H9 (cell line): Measurements from ENCODE around the gene DHCR24. TPM values are rescaled to one million over a fixed set of nuclear protein-coding genes. Genes with fewer than 3 reads are reported as not detected.

ENCODE experiments used
- DNase-seq: peaks from one replicate; pipeline ENCODE4 v3.0.0-alpha.2; 2017
- H2AFZ ChIP-seq: one replicate; pipeline ENCODE4 v1.6.1; 2013; ENCODE audit warnings: mild to moderate bottlenecking, low read length, control low read depth, moderate library complexity
- H2AK5ac ChIP-seq: 2 replicates; pipeline ENCODE4 v1.6.1; 2013; ENCODE audit warnings: low read length, control low read depth, mixed read lengths; ENCODE audit not compliant: insufficient read length
- H2BK120ac ChIP-seq: one replicate; pipeline ENCODE4 v1.6.1; 2013; ENCODE audit warnings: low read depth, mild to moderate bottlenecking, low read length, control low read depth, inconsistent platforms; ENCODE audit not compliant: poor library complexity, severe bottlenecking
- H2BK12ac ChIP-seq: 2 replicates; pipeline ENCODE4 v1.6.1; 2013; ENCODE audit warnings: low read length, control low read depth, mixed read lengths, low read depth; ENCODE audit not compliant: insufficient read length
- H2BK15ac ChIP-seq: 2 replicates; pipeline ENCODE4 v1.6.1; 2013; ENCODE audit warnings: low read depth, low read length, control low read depth
- H2BK20ac ChIP-seq: one replicate; pipeline ENCODE4 v1.6.1; 2013; ENCODE audit warnings: low read depth, mild to moderate bottlenecking, low read length, control low read depth, inconsistent platforms; ENCODE audit not compliant: poor library complexity, severe bottlenecking
- H2BK5ac ChIP-seq: 2 replicates; pipeline ENCODE4 v1.6.1; 2013; ENCODE audit warnings: low read length, control low read depth, mixed read lengths; ENCODE audit not compliant: insufficient read length
- H3K14ac ChIP-seq: 2 replicates; pipeline ENCODE4 v1.6.1; 2013; ENCODE audit warnings: low read length, control low read depth; ENCODE audit not compliant: insufficient read depth
- H3K18ac ChIP-seq: 2 replicates; pipeline ENCODE4 v1.6.1; 2013; ENCODE audit warnings: low read depth, mild to moderate bottlenecking, mixed read lengths, low read length, control low read depth; ENCODE audit not compliant: insufficient read length
- H3K23ac ChIP-seq: 2 replicates; pipeline ENCODE4 v1.6.1; 2013; ENCODE audit warnings: low read length, control low read depth, mixed read lengths, low read depth; ENCODE audit not compliant: insufficient read length
- H3K23me2 ChIP-seq: 2 replicates; pipeline ENCODE4 v1.6.1; 2013; ENCODE audit warnings: low read depth, mild to moderate bottlenecking, mixed read lengths, low read length, control low read depth; ENCODE audit not compliant: insufficient read length, poor library complexity, severe bottlenecking
- H3K27ac ChIP-seq: 2 replicates; pipeline ENCODE4 v1.5.1; 2013; ENCODE audit warnings: low read length, control low read depth, mixed read lengths, low read depth; ENCODE audit not compliant: insufficient read length
- H3K27me3 ChIP-seq: 2 replicates; pipeline ENCODE4 v1.6.1; 2013; ENCODE audit warnings: low read length, control low read depth, inconsistent platforms; ENCODE audit not compliant: insufficient read depth
- H3K4ac ChIP-seq: 2 replicates; pipeline ENCODE4 v1.6.1; 2013; ENCODE audit warnings: low read depth, mild to moderate bottlenecking, control low read depth, inconsistent platforms, low read length, moderate library complexity
- H3K4me1 ChIP-seq: 2 replicates; pipeline ENCODE4 v1.6.1; 2013; ENCODE audit warnings: low read length, control low read depth, inconsistent platforms; ENCODE audit not compliant: insufficient read depth
- H3K4me2 ChIP-seq: 2 replicates; pipeline ENCODE4 v1.6.1; 2013; ENCODE audit warnings: low read length, control low read depth, mixed read lengths; ENCODE audit not compliant: insufficient read length, insufficient read depth
- H3K56ac ChIP-seq: 2 replicates; pipeline ENCODE4 v1.6.1; 2013; ENCODE audit warnings: low read depth, mild to moderate bottlenecking, mixed read lengths, low read length, control low read depth; ENCODE audit not compliant: insufficient read length
- H3K79me1 ChIP-seq: 2 replicates; pipeline ENCODE4 v1.6.1; 2013; ENCODE audit warnings: low read depth, mild to moderate bottlenecking, moderate library complexity, low read length, control low read depth, inconsistent platforms; ENCODE audit not compliant: insufficient read depth, poor library complexity, severe bottlenecking
- H3K79me2 ChIP-seq: 2 replicates; pipeline ENCODE4 v1.6.1; 2013; ENCODE audit warnings: low read length, control low read depth, inconsistent platforms; ENCODE audit not compliant: insufficient read depth
- H3K9ac ChIP-seq: 2 replicates; pipeline ENCODE4 v1.6.1; 2013; ENCODE audit warnings: low read length, control low read depth, mixed read lengths; ENCODE audit not compliant: insufficient read length; ENCODE audit errors: extremely low read depth
- H3K9me3 ChIP-seq: one replicate; pipeline ENCODE4 v1.6.1; 2013; ENCODE audit warnings: low read depth, low read length, inconsistent platforms; ENCODE audit not compliant: control insufficient read depth
- H3T11ph ChIP-seq: one replicate; pipeline ENCODE4 v1.6.1; 2013; ENCODE audit warnings: mild to moderate bottlenecking, low read length, control low read depth, inconsistent platforms
- H4K20me1 ChIP-seq: one replicate; pipeline ENCODE4 v1.6.1; 2013; ENCODE audit not compliant: control insufficient read depth, insufficient read length, insufficient read depth
- H4K5ac ChIP-seq: 2 replicates; pipeline ENCODE4 v1.6.1; 2013; ENCODE audit warnings: low read depth, mild to moderate bottlenecking, mixed read lengths, low read length, control low read depth; ENCODE audit not compliant: insufficient read length
- H4K8ac ChIP-seq: replicated peaks from 2 replicates; pipeline ENCODE4 v1.6.1; 2013; ENCODE audit warnings: low read length, control low read depth, mixed read lengths, low read depth; ENCODE audit not compliant: insufficient read length
- H4K91ac ChIP-seq: 2 replicates; pipeline ENCODE4 v1.6.1; 2013; ENCODE audit warnings: low read depth, mild to moderate bottlenecking, moderate library complexity, mixed read lengths, low read length, control low read depth; ENCODE audit not compliant: insufficient read length
- H3K27ac Mint-ChIP-seq, 3 experiments: 2 replicates in 2 of 3; 3 replicates in 1 of 3; pipeline ENCODE4 v1.8.0; 2020 to 2021; ENCODE audit warnings: mixed read lengths in 3 of 3, mild to moderate bottlenecking in 1 of 3, moderate library complexity in 1 of 3
- H3K27me3 Mint-ChIP-seq: 2 replicates; pipeline ENCODE4 v1.8.0; 2021; ENCODE audit warnings: low read depth, mild to moderate bottlenecking, moderate library complexity, mixed read lengths
- H3K36me3 Mint-ChIP-seq, 3 experiments: 2 replicates in 2 of 3; 3 replicates in 1 of 3; pipeline ENCODE4 v1.8.0; 2020 to 2021; ENCODE audit warnings: low read depth in 3 of 3, mixed read lengths in 3 of 3; ENCODE audit not compliant: insufficient read depth in 1 of 3
- H3K4me1 Mint-ChIP-seq, 2 experiments: 2 replicates each; pipeline ENCODE4 v1.8.0; 2020; ENCODE audit warnings: mixed read lengths in 2 of 2
- H3K4me3 Mint-ChIP-seq, 2 experiments: 2 replicates in 1 of 2; 3 replicates in 1 of 2; pipeline ENCODE4 v1.8.0; 2020 to 2021; ENCODE audit warnings: mild to moderate bottlenecking in 2 of 2, mixed read lengths in 2 of 2, moderate library complexity in 1 of 2
- H3K9me3 Mint-ChIP-seq, 2 experiments: 2 replicates in 1 of 2; 3 replicates in 1 of 2; pipeline ENCODE4 v1.8.0; 2020; ENCODE audit warnings: mild to moderate bottlenecking in 2 of 2, mixed read lengths in 2 of 2, moderate library complexity in 1 of 2
- WGBS: extraction: QIAGEN DNeasy Blood & Tissue Kit; methylation state at CpG from one replicate; pipeline ENCODE4 v1.1.7; 2013; ENCODE audit warnings: missing lambda C conversion rate, low lambda C conversion rate, mixed read lengths; ENCODE audit not compliant: insufficient read length; ENCODE audit errors: extremely low coverage; 5-methylcytosine and 5-hydroxymethylcytosine counted together
- total RNA-seq: library from RNA; stranded (reverse); gene quantifications from 2 replicates; pipeline ENCODE4 v1.2.1, GENCODE V29; 2021
- TF ChIP-seq, protein P1 (sequence below): fragments of 200-600 bp; sonication (generic); conservative IDR thresholded peaks from 3 replicates; pipeline ENCODE4 v1.8.0; 2021; ENCODE audit warnings: antibody characterized with exemption, mild to moderate bottlenecking

DHCR24 gene
- total RNA-seq, 1 experiment from 2014 or later = 318 TPM

DNA sequence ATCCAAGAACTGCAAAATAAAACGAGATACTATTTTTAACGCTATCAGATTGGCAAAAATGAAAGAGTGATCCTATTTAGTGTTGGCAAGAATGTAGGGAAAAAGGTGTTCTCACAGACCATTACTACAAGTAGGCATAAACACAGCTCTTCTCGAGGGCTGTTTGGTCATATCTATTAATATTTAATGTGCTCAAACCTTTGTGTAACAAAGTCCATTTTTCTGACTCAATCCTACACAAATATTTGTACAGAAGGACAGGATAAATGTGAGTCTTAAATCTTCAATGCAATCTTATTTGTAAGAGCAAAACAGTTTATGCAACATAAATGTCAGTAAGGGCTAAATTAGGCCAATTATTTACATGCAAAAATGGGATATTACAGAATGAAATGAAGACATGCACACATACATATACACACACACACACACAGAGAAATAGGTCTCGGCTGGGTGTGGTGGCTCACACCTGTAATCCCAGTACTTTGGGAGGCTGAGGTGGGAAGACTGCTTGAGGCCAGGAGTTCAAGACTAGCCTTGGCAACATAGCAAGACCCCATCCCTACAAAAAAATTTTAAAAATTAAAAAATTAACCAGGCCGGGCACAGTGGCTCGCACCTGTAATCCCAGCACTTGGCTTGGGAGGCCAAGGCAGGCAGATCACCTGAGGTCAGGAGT lies 17.7 kb downstream of the DHCR24 start:
- no peak overlapping the region for H3K9ac ChIP-seq
- no peak overlapping the region for H3K23ac ChIP-seq
- H3K27me3 ChIP-seq = no peaks in the 10 kb centered on the region
- H4K91ac ChIP-seq = no peak overlapping the region
- H3K27ac ChIP-seq = no peak overlapping the region
- H3K56ac ChIP-seq = no peak overlapping the region
- no peak overlapping the region for H3K4me2 ChIP-seq
- peaks cover 44 to 88% (median 87%) of the 10 kb centered on the region in 3 experiments for H3K36me3 Mint-ChIP-seq
- no peak overlapping the region for H2BK20ac ChIP-seq
- no peak overlapping the region for H2AK5ac ChIP-seq
- H3K4me3 Mint-ChIP-seq = no peak overlapping the region
- no peak overlapping the region for H3K4ac ChIP-seq
- no peak overlapping the region for H2BK12ac ChIP-seq
- TF ChIP-seq, protein P1, sequence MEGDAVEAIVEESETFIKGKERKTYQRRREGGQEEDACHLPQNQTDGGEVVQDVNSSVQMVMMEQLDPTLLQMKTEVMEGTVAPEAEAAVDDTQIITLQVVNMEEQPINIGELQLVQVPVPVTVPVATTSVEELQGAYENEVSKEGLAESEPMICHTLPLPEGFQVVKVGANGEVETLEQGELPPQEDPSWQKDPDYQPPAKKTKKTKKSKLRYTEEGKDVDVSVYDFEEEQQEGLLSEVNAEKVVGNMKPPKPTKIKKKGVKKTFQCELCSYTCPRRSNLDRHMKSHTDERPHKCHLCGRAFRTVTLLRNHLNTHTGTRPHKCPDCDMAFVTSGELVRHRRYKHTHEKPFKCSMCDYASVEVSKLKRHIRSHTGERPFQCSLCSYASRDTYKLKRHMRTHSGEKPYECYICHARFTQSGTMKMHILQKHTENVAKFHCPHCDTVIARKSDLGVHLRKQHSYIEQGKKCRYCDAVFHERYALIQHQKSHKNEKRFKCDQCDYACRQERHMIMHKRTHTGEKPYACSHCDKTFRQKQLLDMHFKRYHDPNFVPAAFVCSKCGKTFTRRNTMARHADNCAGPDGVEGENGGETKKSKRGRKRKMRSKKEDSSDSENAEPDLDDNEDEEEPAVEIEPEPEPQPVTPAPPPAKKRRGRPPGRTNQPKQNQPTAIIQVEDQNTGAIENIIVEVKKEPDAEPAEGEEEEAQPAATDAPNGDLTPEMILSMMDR = no peak
- no peak overlapping the region for H3K27ac Mint-ChIP-seq
- no peaks in the 10 kb centered on the region for H4K20me1 ChIP-seq
- no peak overlapping the region for H2BK120ac ChIP-seq
- WGBS = no CpG with 5 or more reads among the region's 6 CpGs
- no peak overlapping the region for H3K18ac ChIP-seq
- H3K14ac ChIP-seq = no peak overlapping the region
- DNase-seq = no peak
- H3T11ph ChIP-seq = no peak overlapping the region
- no peaks in the 10 kb centered on the region for H3K27me3 Mint-ChIP-seq
- H3K9me3 ChIP-seq = no peaks in the 10 kb centered on the region
- no peak overlapping the region for H2BK5ac ChIP-seq
- no peaks in the 10 kb centered on the region for H3K23me2 ChIP-seq
- no peak overlapping the region for H4K8ac ChIP-seq
- H3K79me2 ChIP-seq = peaks cover 5% of the 10 kb centered on the region; the same call in 1 of the 2 replicates
- no peaks in the 10 kb centered on the region for H3K79me1 ChIP-seq
- no peak overlapping the region for H2BK15ac ChIP-seq
- no peak overlapping the region for H2AFZ ChIP-seq
- H3K4me1 Mint-ChIP-seq = no peaks in the 10 kb centered on the region; a peak in 1 of 4 replicates
- no peaks in the 10 kb centered on the region for H3K4me1 ChIP-seq
- H4K5ac ChIP-seq = no peak overlapping the region
- H3K9me3 Mint-ChIP-seq = no peaks in the 10 kb centered on the region
